Left ventricle myocardium inferior (tissue), 1 donor: ENCODE results near the gene PTPN14. TPM values are rescaled to one million over a fixed set of nuclear protein-coding genes. Genes with fewer than 3 reads are reported as not detected.

Source experiments
- DNase-seq: peaks from one replicate; pipeline ENCODE4 v3.0.0-alpha.2; 2020
- H3K27ac ChIP-seq: fragments of 200-600 bp; replicated peaks from 2 replicates; pipeline ENCODE4 v1.8.0; 2021
- H3K27me3 ChIP-seq: fragments of 200-600 bp; 2 replicates; pipeline ENCODE4 v1.8.0; 2021; ENCODE audit warnings: low read depth
- H3K36me3 ChIP-seq: fragments of 200-600 bp; 2 replicates; pipeline ENCODE4 v1.8.0; 2021
- H3K4me1 ChIP-seq: fragments of 200-600 bp; 2 replicates; pipeline ENCODE4 v1.8.0; 2021
- H3K4me3 ChIP-seq: fragments of 200-600 bp; 2 replicates; pipeline ENCODE4 v1.8.0; 2021; ENCODE audit warnings: mild to moderate bottlenecking, moderate library complexity
- H3K9me3 ChIP-seq: fragments of 200-600 bp; replicated peaks from 2 replicates; pipeline ENCODE4 v1.8.0; 2021
- CTCF ChIP-seq: fragments of 200-600 bp; IDR thresholded peaks from 2 replicates; pipeline ENCODE4 v1.8.0; 2021; ENCODE audit warnings: antibody characterized with exemption, mild to moderate bottlenecking, borderline replicate concordance
- intact Hi-C: fragments of 100-400 bp; cut with micrococcal nuclease; formaldehyde crosslinking; loops from one replicate; pipeline ENCODE4 v1.11.0; 2022
- total RNA-seq: library from RNA; stranded (reverse); fragmentation: NEBNext Ultra II Directional; extraction: Animal tissue kit (Norgen Biotek cat#: 25700); gene quantifications from one replicate; pipeline ENCODE4 v1.2.1, GENCODE V29; 2021
- donor health status: DM: no; HTN: yes; CAD: no; lungs with severe emphysema.

The PTPN14 gene
- total RNA-seq, 1 donor from 2014 or later, result 32.5 TPM

- H3K4me3 ChIP-seq, result no peak overlapping the region
- H3K27me3 ChIP-seq, result no peaks in the 10 kb centered on the region
- peak overlapping the region; percentile 86 for H3K27ac ChIP-seq
- TF ChIP-seq CTCF, result no peak
- intact Hi-C loops, result no loop called here
- H3K9me3 ChIP-seq, result no peaks in the 10 kb centered on the region
- H3K4me1 ChIP-seq, result peaks cover 48% of the 10 kb centered on the region
- DNase-seq, result no peak
- H3K36me3 ChIP-seq, result peaks cover 57% of the 10 kb centered on the region
Observed at GRCh38 chr1:214360525-214361164, 190.8 kb downstream of the PTPN14 start.

- no peak overlapping the region for H3K4me3 ChIP-seq
- no peak for TF ChIP-seq CTCF
- H3K36me3 ChIP-seq, result peaks cover 62% of the 10 kb centered on the region
- peak overlapping the region; percentile 86 for H3K27ac ChIP-seq
- peaks cover 46% of the 10 kb centered on the region for H3K4me1 ChIP-seq
- H3K9me3 ChIP-seq, result no peaks in the 10 kb centered on the region
- no peaks in the 10 kb centered on the region for H3K27me3 ChIP-seq
- DNase-seq, result no peak
- intact Hi-C loops, result no loop called here
Observed at GRCh38 chr1:214360116-214360515, 191.3 kb downstream of the PTPN14 start.

- no peak for TF ChIP-seq CTCF
- DNase-seq, result no peak
- no peak overlapping the region for H3K27ac ChIP-seq
- H3K27me3 ChIP-seq, result no peaks in the 10 kb centered on the region
- peaks cover 49% of the 10 kb centered on the region for H3K36me3 ChIP-seq
- H3K4me1 ChIP-seq, result peaks cover 19% of the 10 kb centered on the region
- H3K4me3 ChIP-seq, result no peak overlapping the region
- intact Hi-C loops, result no loop called here
- no peaks in the 10 kb centered on the region for H3K9me3 ChIP-seq
Observed at GRCh38 chr1:214354440-214355148, 196.8 kb downstream of the PTPN14 start.

GRCh38 chr1:214352838-214353237, 198.6 kb downstream of the PTPN14 start:
- intact Hi-C loops, result no loop called here
- DNase-seq, result no peak
- Histone ChIP-seq H3K4me1 (peaks cover 19% of the 10 kb centered on the region), H3K4me3 (no peak overlapping the region), H3K27me3 (no peaks in the 10 kb centered on the region), H3K36me3 (peaks cover 43% of the 10 kb centered on the region), H3K27ac (no peak overlapping the region), H3K9me3 (no peaks in the 10 kb centered on the region)
- TF ChIP-seq CTCF, result no peak

GRCh38 chr1:214351551-214352277, 199.7 kb downstream of the PTPN14 start:
- DNase-seq, result no peak
- Histone ChIP-seq H3K27me3 (no peaks in the 10 kb centered on the region), H3K4me3 (no peak overlapping the region), H3K4me1 (peaks cover 19% of the 10 kb centered on the region), H3K27ac (peak overlapping the region; percentile 24), H3K36me3 (peaks cover 42% of the 10 kb centered on the region), H3K9me3 (no peaks in the 10 kb centered on the region)
- intact Hi-C loops, result no loop called here
- no peak for TF ChIP-seq CTCF
